ENCODE results near the gene SNU13. TPM values are rescaled to one million over a fixed set of nuclear protein-coding genes. Genes with fewer than 3 reads are reported as not detected.
A peak's percentile ranks its signal among the peaks of the same experiment; 100 is the strongest.
"Not testable (repeated sequence)": the region's sequence is repeated elsewhere in the genome, so short reads cannot be mapped to it uniquely, and the experiment has no call there.

The SNU13 gene
- total RNA-seq, 4 donors from 2014 or later = 113 to 159 (median 126) TPM

GRCh38 chr22:41676134-41676533 lies 12.5 kb downstream of the SNU13 start:
- DNase-seq (ENCODE audit: low spot score in 2 of 2) = no peak
- Histone ChIP-seq H3K9me3 (no peaks in the 10 kb centered on the region), H3K27ac (no peak overlapping the region), H3K36me3 (peaks cover 74% of the 10 kb centered on the region), H3K27me3 (no peaks in the 10 kb centered on the region), H3K4me3 (no peak overlapping the region), H3K4me1 (no peaks in the 10 kb centered on the region)
- TF ChIP-seq POLR2A (IDR thresholded peaks at IDR 0.05) (no peak), CTCF (IDR thresholded peaks at IDR 0.05) (no peak), POLR2AphosphoS5 (IDR thresholded peaks at IDR 0.05) (no peak), EP300 (IDR thresholded peaks at IDR 0.05) (no peak)
- WGBS = 91% methylated on average over 4 of the region's 4 CpGs

- no peak overlapping the region for H3K4me3 ChIP-seq
- no peak for TF ChIP-seq EP300 (IDR thresholded peaks at IDR 0.05)
- no peak for TF ChIP-seq POLR2A (IDR thresholded peaks at IDR 0.05)
- TF ChIP-seq POLR2AphosphoS5 (IDR thresholded peaks at IDR 0.05) = no peak
- no peak for TF ChIP-seq CTCF (IDR thresholded peaks at IDR 0.05)
- no peaks in the 10 kb centered on the region for H3K9me3 ChIP-seq
- no peak overlapping the region for H3K27ac ChIP-seq
- no peaks in the 10 kb centered on the region for H3K27me3 ChIP-seq
- H3K36me3 ChIP-seq = peaks cover 66% of the 10 kb centered on the region
- 76% methylated on average over 10 of the region's 12 CpGs for WGBS
- DNase-seq (ENCODE audit: low spot score in 2 of 2) = no peak
- H3K4me1 ChIP-seq = no peaks in the 10 kb centered on the region
Measured at GRCh38 chr22:41674846-41675340, 13.8 kb downstream of the SNU13 start.

- peaks cover 1% of the 10 kb centered on the region for H3K4me1 ChIP-seq
- WGBS = 67% methylated on average over 6 of the region's 6 CpGs
- DNase-seq (ENCODE audit: low spot score in 2 of 2) = no peak
- no peak overlapping the region for H3K4me3 ChIP-seq
- TF ChIP-seq POLR2AphosphoS5 (IDR thresholded peaks at IDR 0.05) (no peak), CTCF (IDR thresholded peaks at IDR 0.05) (no peak), EP300 (IDR thresholded peaks at IDR 0.05) (no peak), POLR2A (IDR thresholded peaks at IDR 0.05) (no peak)
- H3K27me3 ChIP-seq = no peaks in the 10 kb centered on the region
- H3K27ac ChIP-seq = no peak overlapping the region
- no peaks in the 10 kb centered on the region for H3K9me3 ChIP-seq
- peaks cover 47% of the 10 kb centered on the region for H3K36me3 ChIP-seq
Measured at GRCh38 chr22:41672780-41673509, 15.7 kb downstream of the SNU13 start.

GRCh38 chr22:41672096-41672495 lies 16.6 kb downstream of the SNU13 start:
- peaks cover 38% of the 10 kb centered on the region for H3K36me3 ChIP-seq
- not testable (repeated sequence) for H3K4me1 ChIP-seq, H3K27me3 ChIP-seq, H3K4me3 ChIP-seq, H3K27ac ChIP-seq, H3K9me3 ChIP-seq
- peak in 1 of 2 donors; percentile 35 for DNase-seq (ENCODE audit: low spot score in 2 of 2)
- WGBS = 87% methylated on average over 10 of the region's 10 CpGs

- H3K4me3 ChIP-seq = no peak overlapping the region
- peaks cover 17% of the 10 kb centered on the region for H3K4me1 ChIP-seq
- TF ChIP-seq CTCF (IDR thresholded peaks at IDR 0.05) (no peak), POLR2A (IDR thresholded peaks at IDR 0.05) (no peak), POLR2AphosphoS5 (IDR thresholded peaks at IDR 0.05) (no peak), EP300 (IDR thresholded peaks at IDR 0.05) (no peak)
- H3K27ac ChIP-seq = no peak overlapping the region
- 91% methylated on average over 21 of the region's 21 CpGs for WGBS
- peak in 1 of 2 donors; percentile 58 for DNase-seq (ENCODE audit: low spot score in 2 of 2)
- H3K27me3 ChIP-seq = no peaks in the 10 kb centered on the region
- no peaks in the 10 kb centered on the region for H3K9me3 ChIP-seq
- peaks cover 29% of the 10 kb centered on the region for H3K36me3 ChIP-seq
Measured at GRCh38 chr22:41668971-41669911, 19.4 kb downstream of the SNU13 start.
